PC-3 (cell line): ENCODE results near the gene COL25A1.

Experiments used
- EZH2 ChIP-seq: fragments of 300-600 bp; sonication (generic); IDR thresholded peaks from one replicate; pipeline ENCODE4 v1.6.1; 2017; ENCODE audit warnings: antibody characterized with exemption, mild to moderate bottlenecking, low read length; ENCODE audit not compliant: unreplicated experiment
- TF ChIP-seq, protein P1 (sequence below): fragments of 300-600 bp; sonication (generic); conservative IDR thresholded peaks from 2 replicates; pipeline ENCODE4 v1.5.1; 2017; ENCODE audit warnings: antibody characterized with exemption, low read depth, mild to moderate bottlenecking, low read length

- TF ChIP-seq EZH2, result no peak
- TF ChIP-seq, protein P1, sequence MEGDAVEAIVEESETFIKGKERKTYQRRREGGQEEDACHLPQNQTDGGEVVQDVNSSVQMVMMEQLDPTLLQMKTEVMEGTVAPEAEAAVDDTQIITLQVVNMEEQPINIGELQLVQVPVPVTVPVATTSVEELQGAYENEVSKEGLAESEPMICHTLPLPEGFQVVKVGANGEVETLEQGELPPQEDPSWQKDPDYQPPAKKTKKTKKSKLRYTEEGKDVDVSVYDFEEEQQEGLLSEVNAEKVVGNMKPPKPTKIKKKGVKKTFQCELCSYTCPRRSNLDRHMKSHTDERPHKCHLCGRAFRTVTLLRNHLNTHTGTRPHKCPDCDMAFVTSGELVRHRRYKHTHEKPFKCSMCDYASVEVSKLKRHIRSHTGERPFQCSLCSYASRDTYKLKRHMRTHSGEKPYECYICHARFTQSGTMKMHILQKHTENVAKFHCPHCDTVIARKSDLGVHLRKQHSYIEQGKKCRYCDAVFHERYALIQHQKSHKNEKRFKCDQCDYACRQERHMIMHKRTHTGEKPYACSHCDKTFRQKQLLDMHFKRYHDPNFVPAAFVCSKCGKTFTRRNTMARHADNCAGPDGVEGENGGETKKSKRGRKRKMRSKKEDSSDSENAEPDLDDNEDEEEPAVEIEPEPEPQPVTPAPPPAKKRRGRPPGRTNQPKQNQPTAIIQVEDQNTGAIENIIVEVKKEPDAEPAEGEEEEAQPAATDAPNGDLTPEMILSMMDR, result no peak
Observed at GRCh38 chr4:108840426-108840975, 462.0 kb downstream of the COL25A1 start.
